Measurements from ENCODE around the gene HOXD11. TPM values are rescaled to one million over a fixed set of nuclear protein-coding genes. Genes with fewer than 3 reads are reported as not detected.

Gene HOXD11
- total and polyA plus RNA-seq, 2 of the 13 experiments (the other 11 are each of a cell fraction or from before 2014, with no cell fraction given): not detected

- H3K4me2 ChIP-seq (ENCODE audit: low read depth, low read length): no peak within 1 kb of the TSS
- ChIA-PET CTCF (ENCODE audit: low intra/inter-chr PET ratio, low total read pairs) (no interaction called here), POLR2A (no interaction called here)
- DNase-seq (ENCODE audit: low spot score) (no peak), FAIRE-seq (no peak), ATAC-seq (no peak)
- H3K4me1 ChIP-seq (ENCODE audit: insufficient read depth, low read length): peaks cover 14% of the 10 kb centered on the region
- no peak within 1 kb of the TSS for H3K9ac ChIP-seq (ENCODE audit: insufficient read depth, low read depth, low read length)
- no TSS peak for BruUV-seq (replicated peaks)
- H3K36me3 ChIP-seq (replicated peaks in 1 of 2; ENCODE audit: control insufficient read depth in 1 of 2, insufficient read depth in 2 of 2, low read length in 2 of 2): no peaks in the 10 kb centered on the region
- no peak for TF ChIP-seq ZNF850 (CRISPR knock-in tag; conservative IDR thresholded peaks at IDR 0.05)
- peak; percentile 27 for TF ChIP-seq EZH2 (conservative IDR thresholded peaks at IDR 0.05; ENCODE audit: low read depth, low read length)
- no peak within 1 kb of the TSS for H2AFZ ChIP-seq (ENCODE audit: low read length)
- intact Hi-C loops (cut with micrococcal nuclease; ENCODE audit: unreplicated experiment): no loop called here
- no peaks in the 10 kb centered on the region for H4K20me1 ChIP-seq (ENCODE audit: insufficient read depth, low read length)
- H3K9me3 ChIP-seq (ENCODE audit: low read length): no peaks in the 10 kb centered on the region
- in situ Hi-C loops (cut with HindIII; ENCODE audit: extremely low pct_ligation_motif_present, low pct_unique_long_range_greater_than_20kb): no loop called here
- WGBS (ENCODE audit: low lambda C conversion rate): 46% methylated on average over 57 of the region's 66 CpGs
- H3K27ac ChIP-seq (ENCODE audit: extremely low read length, insufficient read depth, low read length): no peak within 1 kb of the TSS
- H3K79me2 ChIP-seq (ENCODE audit: insufficient read depth, low read length): no peaks in the 10 kb centered on the region
- H3K4me3 ChIP-seq (replicated peaks in 1 of 3; ENCODE audit: insufficient read depth in 1 of 3, low read depth in 2 of 3, low read length in 3 of 3): no peak within 1 kb of the TSS
- peaks cover 27 to 97% of the 10 kb centered on the region in 2 experiments for H3K27me3 ChIP-seq (ENCODE audit: control insufficient read depth in 1 of 2, insufficient read depth in 2 of 2, low read length in 2 of 2)
Observed at GRCh38 chr2:176115883-176116813, 9.1 kb downstream of the HOXD11 start, which contains the start of gene HOXD10. HOXD10 (plus strand) TSS chr2:176116778; CDS start chr2:176116834, 56 bp downstream.

- BruUV-seq (replicated peaks): no TSS peak
- Histone ChIP-seq H3K4me1 (ENCODE audit: insufficient read depth, low read length) (peaks cover 14% of the 10 kb centered on the region), H3K9me3 (ENCODE audit: low read length) (no peaks in the 10 kb centered on the region), H3K27ac (ENCODE audit: extremely low read length, insufficient read depth, low read length) (no peak overlapping the region), H4K20me1 (ENCODE audit: insufficient read depth, low read length) (no peaks in the 10 kb centered on the region), H3K4me3 (replicated peaks in 1 of 3; ENCODE audit: insufficient read depth in 1 of 3, low read depth in 2 of 3, low read length in 3 of 3) (no peak overlapping the region), H2AFZ (ENCODE audit: low read length) (no peak overlapping the region), H3K27me3 (ENCODE audit: control insufficient read depth in 1 of 2, insufficient read depth in 2 of 2, low read length in 2 of 2) (peaks cover 24 to 98% of the 10 kb centered on the region in 2 experiments), H3K4me2 (ENCODE audit: low read depth, low read length) (no peak overlapping the region), H3K79me2 (ENCODE audit: insufficient read depth, low read length) (no peaks in the 10 kb centered on the region), H3K36me3 (replicated peaks in 1 of 2; ENCODE audit: control insufficient read depth in 1 of 2, insufficient read depth in 2 of 2, low read length in 2 of 2) (no peaks in the 10 kb centered on the region), H3K9ac (ENCODE audit: insufficient read depth, low read depth, low read length) (no peak overlapping the region)
- 57% methylated on average over 30 of the region's 40 CpGs for WGBS (ENCODE audit: low lambda C conversion rate)
- intact Hi-C loops (cut with micrococcal nuclease; ENCODE audit: unreplicated experiment) (no loop called here), in situ Hi-C loops (cut with HindIII; ENCODE audit: extremely low pct_ligation_motif_present, low pct_unique_long_range_greater_than_20kb) (no loop called here)
- ChIA-PET CTCF (ENCODE audit: low intra/inter-chr PET ratio, low total read pairs) (no interaction called here), POLR2A (no interaction called here)
- ATAC-seq (no peak), FAIRE-seq (no peak), DNase-seq (ENCODE audit: low spot score) (no peak)
- TF ChIP-seq EZH2 (conservative IDR thresholded peaks at IDR 0.05; ENCODE audit: low read depth, low read length): peak; percentile 71; the same call in 1 of the 2 replicates
- no peak for TF ChIP-seq KLF16 (CRISPR knock-in tag; IDR thresholded peaks at IDR 0.05)
Observed at GRCh38 chr2:176117162-176117822, 10.2 kb downstream of the HOXD11 start.
